H1 (cell line): Measurements from ENCODE around the gene PPIG. TPM values are rescaled to one million over a fixed set of nuclear protein-coding genes. Genes with fewer than 3 reads are reported as not detected.

Source experiments
- CTCF ChIA-PET: fragments of 300-600 bp; sonication (Branson Sonifier 250); formaldehyde crosslinking; loops from one replicate; lab custom pipeline; 2021; ENCODE audit not compliant: partially characterized antibody; lab: Charles Lee
- POLR2A ChIA-PET: fragments of 300-600 bp; sonication (Branson Sonifier 250); formaldehyde crosslinking; loops from one replicate; lab custom pipeline; 2021; ENCODE audit warnings: inconsistent platforms; ENCODE audit not compliant: partially characterized antibody; lab: Charles Lee
- DNase-seq, 2 experiments: peaks; one replicate each; pipeline versions ENCODE4 v3.0.0 to v3.0.0-alpha.2; 2010 to 2022; ENCODE audit warnings: low spot score in 2 of 2, low read depth in 1 of 2, mixed read lengths in 1 of 2
- FAIRE-seq: peaks from 2 replicates; lab custom pipeline; 2011; peaks lifted over from hg19 to GRCh38; lab: Jason Lieb, UNC
- H2AFZ ChIP-seq: 2 replicates; pipeline ENCODE4 v1.8.1; 2012; ENCODE audit warnings: low read length, inconsistent platforms
- H2AK5ac ChIP-seq: 2 replicates; pipeline ENCODE4 v1.6.1; 2013; ENCODE audit warnings: low read depth, low read length
- H2BK120ac ChIP-seq: replicated peaks from 2 replicates; pipeline ENCODE3; 2013; ENCODE audit warnings: low read depth, low read length, inconsistent platforms
- H2BK12ac ChIP-seq: 2 replicates; pipeline ENCODE4 v1.6.1; 2013; ENCODE audit warnings: low read depth, low read length
- H2BK15ac ChIP-seq: 2 replicates; pipeline ENCODE4 v1.6.1; 2013; ENCODE audit warnings: low read length
- H2BK20ac ChIP-seq: 2 replicates; pipeline ENCODE4 v1.6.1; 2013; ENCODE audit warnings: low read length
- H2BK5ac ChIP-seq: 2 replicates; pipeline ENCODE4 v1.6.1; 2013; ENCODE audit warnings: low read depth, low read length
- H3K14ac ChIP-seq: 2 replicates; pipeline ENCODE4 v1.6.1; 2013; ENCODE audit warnings: inconsistent platforms; ENCODE audit not compliant: insufficient read length
- H3K18ac ChIP-seq: 2 replicates; pipeline ENCODE4 v1.6.1; 2013; ENCODE audit warnings: low read length; ENCODE audit errors: extremely low read depth
- H3K23ac ChIP-seq: 2 replicates; pipeline ENCODE4 v1.6.1; 2013; ENCODE audit warnings: inconsistent platforms; ENCODE audit not compliant: insufficient read length
- H3K23me2 ChIP-seq: 2 replicates; pipeline ENCODE4 v1.6.1; 2013; ENCODE audit warnings: low read depth, low read length
- H3K27ac ChIP-seq: 2 replicates; pipeline ENCODE4 v1.6.1; 2011; ENCODE audit warnings: low read depth, low read length, inconsistent platforms
- H3K27me3 ChIP-seq, 4 experiments: replicated peaks in 1 of 4; 1 replicate in 1 of 4; 2 replicates in 3 of 4; pipeline versions ENCODE4 v1.6.1 to v1.8.1; 2011 to 2013; ENCODE audit warnings: low read length in 3 of 4, mild to moderate bottlenecking in 3 of 4, inconsistent platforms in 2 of 4, mixed read lengths in 2 of 4, moderate library complexity in 1 of 4; ENCODE audit not compliant: control insufficient read depth in 3 of 4, insufficient read depth in 3 of 4; ENCODE audit errors: extremely low read depth in 1 of 4
- H3K36me3 ChIP-seq, 4 experiments: 2 replicates each; pipeline versions ENCODE4 v1.6.1 to v1.8.1; 2011 to 2013; ENCODE audit warnings: mild to moderate bottlenecking in 4 of 4, low read length in 3 of 4, moderate library complexity in 2 of 4, control low read depth in 1 of 4, inconsistent platforms in 1 of 4; ENCODE audit not compliant: insufficient read depth in 4 of 4, control insufficient read depth in 2 of 4
- H3K4ac ChIP-seq: replicated peaks from 2 replicates; pipeline ENCODE3; 2013; ENCODE audit warnings: low read length, low read depth, mixed read lengths, inconsistent platforms; ENCODE audit not compliant: insufficient read length
- H3K4me1 ChIP-seq, 4 experiments: replicated peaks in 1 of 4; 1 replicate in 1 of 4; 2 replicates in 3 of 4; pipeline versions ENCODE4 v1.6.1 to v1.8.1; 2011 to 2013; ENCODE audit warnings: low read length in 3 of 4, inconsistent platforms in 2 of 4, mixed read lengths in 1 of 4; ENCODE audit not compliant: insufficient read depth in 4 of 4, control insufficient read depth in 3 of 4
- H3K4me2 ChIP-seq, 2 experiments: 2 replicates each; pipeline versions ENCODE4 v1.6.1 to v1.8.1; 2011 to 2013; ENCODE audit warnings: low read depth in 2 of 2, low read length in 2 of 2, control low read depth in 1 of 2, inconsistent platforms in 1 of 2, mild to moderate bottlenecking in 1 of 2; ENCODE audit not compliant: insufficient read depth in 1 of 2
- H3K4me3 ChIP-seq, 4 experiments: fragments of 200-600, 300-600 bp in 1 of 4; sonication (generic), shearing (Covaris generic), sonication (Bioruptor Twin) in 1 of 4; 2 replicates each; pipeline versions ENCODE4 v1.5.1 to v1.8.1; 2011 to 2016; ENCODE audit warnings: low read length in 4 of 4, low read depth in 3 of 4, control low read depth in 2 of 4, inconsistent platforms in 2 of 4, mild to moderate bottlenecking in 2 of 4, mixed read lengths in 1 of 4, moderate library complexity in 1 of 4; ENCODE audit not compliant: insufficient read depth in 2 of 4; ENCODE audit errors: extremely low read depth in 1 of 4
- H3K56ac ChIP-seq: replicated peaks from 2 replicates; pipeline ENCODE3; 2013; ENCODE audit warnings: low read depth, mild to moderate bottlenecking, mixed read lengths, low read length, inconsistent platforms; ENCODE audit not compliant: insufficient read length
- H3K79me1 ChIP-seq: 2 replicates; pipeline ENCODE4 v1.6.1; 2013; ENCODE audit warnings: low read depth, low read length, control low read depth
- H3K79me2 ChIP-seq, 2 experiments: 2 replicates each; pipeline versions ENCODE4 v1.6.1 to v1.8.1; 2012 to 2013; ENCODE audit warnings: low read length in 2 of 2, mild to moderate bottlenecking in 2 of 2, inconsistent platforms in 1 of 2; ENCODE audit not compliant: insufficient read depth in 2 of 2, control insufficient read depth in 1 of 2
- H3K9ac ChIP-seq, 4 experiments: replicated peaks in 1 of 4; 1 replicate in 1 of 4; 2 replicates in 3 of 4; pipeline versions ENCODE4 v1.6.1 to v1.8.1; 2011 to 2013; ENCODE audit warnings: low read depth in 3 of 4, low read length in 3 of 4, control low read depth in 2 of 4, mild to moderate bottlenecking in 2 of 4, moderate library complexity in 2 of 4, inconsistent platforms in 1 of 4; ENCODE audit errors: extremely low read depth in 1 of 4
- H3K9me3 ChIP-seq, 2 experiments: 2 replicates each; pipeline versions ENCODE4 v1.6.1 to v1.8.1; 2012 to 2013; ENCODE audit warnings: mild to moderate bottlenecking in 2 of 2, moderate library complexity in 2 of 2, control low read depth in 1 of 2, inconsistent platforms in 1 of 2, low read depth in 1 of 2, low read length in 1 of 2, mixed read lengths in 1 of 2; ENCODE audit not compliant: insufficient read depth in 2 of 2
- H4K20me1 ChIP-seq, 2 experiments: replicated peaks in 1 of 2; 2 replicates each; pipeline versions ENCODE3 to v1.8.1; 2011 to 2013; ENCODE audit warnings: inconsistent platforms in 2 of 2, low read length in 2 of 2, mild to moderate bottlenecking in 1 of 2; ENCODE audit not compliant: insufficient read depth in 2 of 2, control insufficient read depth in 1 of 2
- H4K5ac ChIP-seq: 2 replicates; pipeline ENCODE4 v1.6.1; 2013; ENCODE audit warnings: low read length, low read depth, mixed read lengths, inconsistent platforms; ENCODE audit not compliant: insufficient read length
- H4K8ac ChIP-seq: 2 replicates; pipeline ENCODE4 v1.8.0; 2013; ENCODE audit warnings: mild to moderate bottlenecking, moderate library complexity, low read length, inconsistent platforms; ENCODE audit not compliant: insufficient read depth; ENCODE audit errors: extremely low read depth
- H4K91ac ChIP-seq: replicated peaks from 2 replicates; pipeline ENCODE3; 2013; ENCODE audit warnings: low read length, mixed read lengths, inconsistent platforms; ENCODE audit not compliant: insufficient read length
- ASH2L ChIP-seq: fragments of 200-600, 300-600 bp; sonication (generic); IDR thresholded peaks from one replicate; pipeline ENCODE4 v1.7.1; 2017; ENCODE audit warnings: low read length
- FOSL1 ChIP-seq: IDR thresholded peaks from 2 replicates; pipeline ENCODE4 v1.6.1; 2011; ENCODE audit warnings: mild to moderate bottlenecking, low read depth, low read length, moderate library complexity; ENCODE audit not compliant: insufficient read depth
- GABPA ChIP-seq: IDR thresholded peaks from 2 replicates; pipeline ENCODE4 v1.6.1; 2011; ENCODE audit warnings: mild to moderate bottlenecking, low read length, moderate library complexity, borderline replicate concordance; ENCODE audit not compliant: insufficient read depth
- KDM1A ChIP-seq: fragments of 200-600, 300-600 bp; sonication (generic); IDR thresholded peaks from 2 replicates; pipeline ENCODE4 v1.7.1; 2016; ENCODE audit warnings: mild to moderate bottlenecking, low read length, borderline replicate concordance
- NRF1 ChIP-seq: IDR thresholded peaks from 2 replicates; pipeline ENCODE4 v1.6.1; 2011; ENCODE audit warnings: mild to moderate bottlenecking, low read depth, low read length, improper control_type of control experiment
- POLR2A ChIP-seq, 2 experiments: IDR thresholded peaks; 1 replicate in 1 of 2; 2 replicates in 1 of 2; pipeline ENCODE4 v1.6.1; 2011; ENCODE audit warnings: low read depth in 2 of 2, low read length in 2 of 2, mild to moderate bottlenecking in 2 of 2; ENCODE audit errors: control extremely low read depth in 1 of 2
- POLR2AphosphoS5 ChIP-seq: IDR thresholded peaks from 2 replicates; pipeline ENCODE4 v1.6.1; 2011; ENCODE audit warnings: low read depth, low read length
- RFX5 ChIP-seq: IDR thresholded peaks from 2 replicates; pipeline ENCODE4 v1.6.1; 2011; ENCODE audit warnings: low read depth, low read length, improper control_type of control experiment, borderline replicate concordance
- SAP30 ChIP-seq: fragments of 300-600 bp; sonication (generic); IDR thresholded peaks from 2 replicates; pipeline ENCODE4 v1.7.1; 2012; ENCODE audit warnings: low read length, moderate library complexity, mild to moderate bottlenecking, inconsistent platforms; ENCODE audit not compliant: insufficient read depth, insufficient replicate concordance
- SUZ12 ChIP-seq: fragments of 200-600 bp; sonication (generic); IDR thresholded peaks from 2 replicates; pipeline ENCODE4 v1.6.1; 2012; ENCODE audit warnings: mild to moderate bottlenecking, inconsistent platforms, low read length, moderate library complexity, mixed read lengths
- TBP ChIP-seq: IDR thresholded peaks from 2 replicates; pipeline ENCODE4 v1.6.1; 2011; ENCODE audit warnings: low read depth, low read length, improper control_type of control experiment
- TEAD4 ChIP-seq: IDR thresholded peaks from 2 replicates; pipeline ENCODE4 v1.6.1; 2012; ENCODE audit warnings: low read depth, low read length, inconsistent platforms, mixed read lengths
- YY1 ChIP-seq: IDR thresholded peaks from 2 replicates; pipeline ENCODE4 v1.6.1; 2011; ENCODE audit warnings: low read depth, mild to moderate bottlenecking, low read length
- WGBS, 2 experiments: shearing (Covaris generic) in 1 of 2; methylation state at CpG; one replicate each; pipeline versions ENCODE4 v1.1.6 to v1.1.7; 2013 to 2015; ENCODE audit warnings: low lambda C conversion rate in 2 of 2, mixed read lengths in 2 of 2, inconsistent platforms in 1 of 2, low coverage in 1 of 2, missing lambda C conversion rate in 1 of 2; ENCODE audit not compliant: insufficient replicate concordance in 2 of 2, insufficient coverage in 1 of 2, insufficient read length in 1 of 2; ENCODE audit errors: extremely low coverage in 1 of 2, missing lambda C conversion rate in 1 of 2; 5-methylcytosine and 5-hydroxymethylcytosine counted together
- polyA plus RNA-seq, 7 experiments: library from polyadenylated mRNA; depleted of rRNA in 3 of 7; stranded (reverse) in 5 of 7; unstranded in 2 of 7; fragments of >200 nt in 5 of 7; fragments of 200-250 nt in 2 of 7; gene quantifications; 1 replicate in 5 of 7; 2 replicates in 1 of 7; 4 replicates in 1 of 7; pipeline versions ENCODE4 v1.2.1 to v1.2.3, GENCODE V29; 2011 to 2013; ENCODE audit warnings: missing spikeins in 2 of 7, mixed read lengths in 2 of 7
- total RNA-seq: library from RNA; stranded (reverse); fragmentation: NEBNext Ultra II Directional; extraction: Animal tissue kit (Norgen Biotek cat#: 25700); gene quantifications from 2 replicates; pipeline ENCODE4 v1.2.1, GENCODE V29; 2021
- TF ChIP-seq, protein P1 (sequence below): IDR thresholded peaks from 2 replicates; pipeline ENCODE4 v1.6.1; 2011; ENCODE audit warnings: low read length, improper control_type of control experiment

PPIG gene
- total and polyA plus RNA-seq, 2 of the 8 experiments (the other 6 are each of a cell fraction or from before 2014, with no cell fraction given): 14.7 to 71.0 TPM

- H2BK120ac ChIP-seq: no peak overlapping the region
- no peak for FAIRE-seq
- no peak overlapping the region for H4K5ac ChIP-seq
- no peak overlapping the region for H4K8ac ChIP-seq
- H3K14ac ChIP-seq: no peak overlapping the region
- no peaks in the 10 kb centered on the region; the same call in 1 of the 2 replicates for H3K79me1 ChIP-seq
- 91% methylated on average over 3 of the region's 3 CpGs; no CpG with 5 or more reads in 1 of the 2 experiments for WGBS, 2 experiments
- no peaks in the 10 kb centered on the region for H3K4me1 ChIP-seq
- no peak overlapping the region for H3K18ac ChIP-seq
- no peak overlapping the region for H3K4me2 ChIP-seq
- H4K91ac ChIP-seq: no peak overlapping the region
- no peak overlapping the region for H3K4me3 ChIP-seq
- H2BK12ac ChIP-seq: no peak overlapping the region
- H2AFZ ChIP-seq: no peak overlapping the region
- H3K79me2 ChIP-seq: no peaks in the 10 kb centered on the region; a peak in 1 of 4 replicates
- peaks cover 0 to 1% of the 10 kb centered on the region in 2 experiments for H4K20me1 ChIP-seq
- no peaks in the 10 kb centered on the region for H3K23me2 ChIP-seq
- H2BK5ac ChIP-seq: no peak overlapping the region
- DNase-seq: no peak
- H3K27ac ChIP-seq: no peak overlapping the region
- POLR2A ChIA-PET: interaction anchor here (3.8 kb wide), 1 partner anchor 9 kb away, joined by 10 read pairs; no protein-coding TSS in a partner anchor
- H3K56ac ChIP-seq: no peak overlapping the region
- no peak overlapping the region for H3K9ac ChIP-seq
- no peaks in the 10 kb centered on the region for H3K9me3 ChIP-seq
- H3K4ac ChIP-seq: no peak overlapping the region
- H2AK5ac ChIP-seq: no peak overlapping the region
- H3K23ac ChIP-seq: no peak overlapping the region
- peaks cover 0 to 47% (median 11%) of the 10 kb centered on the region in 4 experiments; a peak in 6 of 8 replicates for H3K36me3 ChIP-seq
- no peak overlapping the region for H2BK20ac ChIP-seq
- no peak overlapping the region for H2BK15ac ChIP-seq
- CTCF ChIA-PET: no interaction called here
- no peaks in the 10 kb centered on the region for H3K27me3 ChIP-seq
- TF ChIP-seq YY1 (no peak), POLR2AphosphoS5 (no peak), NRF1 (no peak), SAP30 (no peak), RFX5 (no peak), TEAD4 (no peak), SUZ12 (no peak), KDM1A (no peak), POLR2A (IDR thresholded peaks at IDR 0.05; ENCODE audit: control extremely low read depth in 1 of 2, low read depth in 2 of 2, low read length in 2 of 2) (no peak), ASH2L (no peak), GABPA (no peak), FOSL1 (no peak), TBP (no peak)
- TF ChIP-seq, protein P1, sequence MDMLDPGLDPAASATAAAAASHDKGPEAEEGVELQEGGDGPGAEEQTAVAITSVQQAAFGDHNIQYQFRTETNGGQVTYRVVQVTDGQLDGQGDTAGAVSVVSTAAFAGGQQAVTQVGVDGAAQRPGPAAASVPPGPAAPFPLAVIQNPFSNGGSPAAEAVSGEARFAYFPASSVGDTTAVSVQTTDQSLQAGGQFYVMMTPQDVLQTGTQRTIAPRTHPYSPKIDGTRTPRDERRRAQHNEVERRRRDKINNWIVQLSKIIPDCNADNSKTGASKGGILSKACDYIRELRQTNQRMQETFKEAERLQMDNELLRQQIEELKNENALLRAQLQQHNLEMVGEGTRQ: no peak
Measured at GRCh38 chr2:169625781-169626180, 41.6 kb downstream of the PPIG start.
